Measurements from ENCODE around the gene ST6GAL2. TPM values are rescaled to one million over a fixed set of nuclear protein-coding genes. Genes with fewer than 3 reads are reported as not detected.

The ST6GAL2 gene
- total and polyA plus RNA-seq, 7 donors, result 0.01 to 0.17 (median 0.01) TPM; not detected in 4

DNA sequence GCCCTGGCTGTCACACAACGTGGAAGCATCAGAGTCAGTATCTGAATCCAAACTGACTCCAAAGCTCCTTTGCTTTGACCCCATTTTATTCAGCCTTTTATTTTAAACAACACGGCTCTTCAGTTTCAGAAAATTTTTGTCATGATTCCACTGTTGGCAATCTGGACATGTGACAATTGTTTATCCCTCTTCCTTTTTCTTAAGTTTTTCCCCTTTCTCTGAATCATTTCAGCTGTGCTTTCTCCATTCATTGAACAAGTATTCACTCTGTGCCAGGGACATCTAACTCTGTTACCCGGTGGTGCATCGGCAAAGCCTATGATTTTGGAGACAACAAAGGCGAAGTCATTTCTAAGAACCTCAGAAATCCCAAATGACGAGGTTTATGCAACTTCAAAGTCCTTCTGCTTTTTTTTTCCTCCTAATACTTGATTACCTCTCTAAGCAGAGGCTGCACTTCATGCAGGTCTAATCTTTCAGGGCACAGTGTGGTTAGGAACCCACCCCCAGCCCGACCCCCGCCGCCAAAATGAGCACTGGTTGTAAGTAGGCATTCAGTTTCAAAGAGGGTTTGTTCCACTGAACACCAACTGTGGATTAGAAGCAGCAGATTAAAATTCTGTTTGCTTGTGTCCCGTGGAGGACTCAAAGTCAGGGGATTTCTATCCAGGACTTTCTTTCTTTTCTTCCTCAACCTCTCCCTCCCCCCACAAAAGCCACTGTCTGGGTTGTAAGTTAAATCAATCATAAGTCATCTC, 18.6 kb downstream of the ST6GAL2 start:
- ATAC-seq, result no peak
- 28 to 42% (median 30%) methylated on average over 10 of the region's 10 CpGs for WGBS, 3 donors
- no peaks in the 10 kb centered on the region for H3K9me3 ChIP-seq
- H3K4me3 ChIP-seq, result no peak overlapping the region
- no peak for DNase-seq
- peaks cover 0 to 2% (median 0%) of the 10 kb centered on the region in 3 donors for H3K27me3 ChIP-seq (ENCODE audit: insufficient read depth in 3 of 3, low read length in 2 of 3)
- no peaks in the 10 kb centered on the region for H3K36me3 ChIP-seq (ENCODE audit: insufficient read depth in 1 of 2, low read depth in 1 of 2)
- intact Hi-C loops (cut with DNase I), result no loop called here
- no peak overlapping the region for H3K27ac ChIP-seq
- H3K4me1 ChIP-seq, result no peaks in the 10 kb centered on the region
- TF ChIP-seq CTCF (IDR thresholded peaks at IDR 0.05), result no peak

DNA sequence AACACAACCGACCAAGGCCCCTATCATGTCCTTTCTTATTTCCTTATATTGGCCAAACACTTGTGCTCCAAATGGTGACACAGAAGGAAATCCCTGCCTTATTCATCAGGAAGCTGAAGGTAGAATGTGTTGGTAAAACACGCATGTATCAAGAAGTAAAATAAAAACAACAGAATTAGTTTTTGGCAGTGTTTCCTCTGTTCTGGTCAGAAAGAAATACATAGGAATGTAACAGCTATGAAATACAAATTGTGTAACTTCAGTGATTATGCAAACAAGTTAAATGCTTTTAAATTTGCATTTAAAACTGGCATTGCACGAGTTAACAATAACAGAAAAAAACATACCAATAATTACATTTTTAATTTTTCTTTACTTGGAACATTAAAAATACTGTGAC, 19.3 kb downstream of the ST6GAL2 start:
- Histone ChIP-seq H3K27ac (no peak overlapping the region), H3K36me3 (ENCODE audit: insufficient read depth in 1 of 2, low read depth in 1 of 2) (no peaks in the 10 kb centered on the region), H3K4me3 (no peak overlapping the region), H3K27me3 (ENCODE audit: insufficient read depth in 3 of 3, low read length in 2 of 3) (peaks cover 0 to 2% (median 0%) of the 10 kb centered on the region in 3 donors), H3K4me1 (no peaks in the 10 kb centered on the region), H3K9me3 (no peaks in the 10 kb centered on the region)
- DNase-seq (no peak), ATAC-seq (no peak)
- 63 to 65% (median 64%) methylated on average over 3 of the region's 3 CpGs for WGBS, 3 donors
- intact Hi-C loops (cut with DNase I), result no loop called here
- no peak for TF ChIP-seq CTCF (IDR thresholded peaks at IDR 0.05)

DNA sequence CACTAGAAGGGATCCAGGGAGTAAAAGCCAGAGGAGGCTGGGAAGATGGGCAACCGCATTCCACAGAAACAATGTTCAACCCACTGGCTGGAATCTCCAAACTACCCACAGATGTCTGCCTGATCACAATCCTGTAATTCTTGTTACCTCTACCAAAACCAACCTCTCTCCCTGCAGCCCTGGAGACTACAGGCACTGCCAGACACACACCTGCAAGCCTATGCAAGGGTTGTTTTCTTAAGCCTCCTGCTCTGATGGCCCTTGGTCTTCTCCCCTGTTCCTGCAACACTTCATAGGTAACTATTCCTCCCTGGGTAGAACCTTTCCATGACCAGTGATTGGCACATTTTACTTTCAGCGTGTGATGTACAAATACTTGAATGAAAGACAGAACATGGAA, 21.9 kb downstream of the ST6GAL2 start:
- TF ChIP-seq CTCF (IDR thresholded peaks at IDR 0.05), result no peak
- Histone ChIP-seq H3K9me3 (no peaks in the 10 kb centered on the region), H3K36me3 (ENCODE audit: insufficient read depth in 1 of 2, low read depth in 1 of 2) (no peaks in the 10 kb centered on the region), H3K4me3 (no peak overlapping the region), H3K4me1 (no peaks in the 10 kb centered on the region), H3K27me3 (ENCODE audit: insufficient read depth in 3 of 3, low read length in 2 of 3) (peaks cover 0 to 2% (median 0%) of the 10 kb centered on the region in 3 donors), H3K27ac (no peak overlapping the region)
- ATAC-seq (no peak), DNase-seq (no peak)
- intact Hi-C loops (cut with DNase I), result no loop called here
- WGBS, 3 donors, result 89 to 92% (median 90%) methylated on average over 2 of the region's 2 CpGs

DNA sequence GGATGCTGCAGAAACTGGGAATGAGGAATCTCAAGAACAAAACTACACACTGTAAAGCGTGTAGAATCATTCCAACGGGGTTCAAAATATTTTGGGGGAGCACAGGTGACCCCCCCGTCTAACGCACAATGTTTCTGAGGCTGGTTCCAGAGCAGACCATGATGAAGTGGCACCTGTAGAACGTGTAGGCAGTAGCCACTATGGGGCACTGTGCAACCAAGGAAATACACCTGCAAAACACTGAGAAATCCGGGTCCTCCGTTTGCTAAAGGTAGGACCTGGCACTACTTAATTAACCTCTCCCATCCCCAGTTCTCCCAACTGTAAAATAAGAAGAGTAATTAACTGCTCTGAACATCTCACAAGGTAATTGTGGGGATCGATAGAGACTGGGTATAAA, 22.6 kb downstream of the ST6GAL2 start:
- Histone ChIP-seq H3K27me3 (ENCODE audit: insufficient read depth in 3 of 3, low read length in 2 of 3) (peaks cover 0 to under 1% (median 0%) of the 10 kb centered on the region in 3 donors), H3K4me1 (no peaks in the 10 kb centered on the region), H3K36me3 (ENCODE audit: insufficient read depth in 1 of 2, low read depth in 1 of 2) (no peaks in the 10 kb centered on the region), H3K4me3 (no peak overlapping the region), H3K27ac (no peak overlapping the region), H3K9me3 (no peaks in the 10 kb centered on the region)
- peak; percentile 7 for TF ChIP-seq CTCF (IDR thresholded peaks at IDR 0.05)
- WGBS, 3 donors, result 67 to 74% (median 73%) methylated on average over 8 of the region's 8 CpGs
- ATAC-seq (no peak), DNase-seq (no peak)
- intact Hi-C loops (cut with DNase I), result no loop called here

- no peak overlapping the region for H3K27ac ChIP-seq
- DNase-seq (no peak), ATAC-seq (no peak)
- H3K4me1 ChIP-seq, result no peaks in the 10 kb centered on the region
- intact Hi-C loops (cut with DNase I), result no loop called here
- H3K4me3 ChIP-seq, result no peak overlapping the region
- 92 to 95% (median 93%) methylated on average over 4 of the region's 4 CpGs for WGBS, 3 donors
- no peak for TF ChIP-seq CTCF (IDR thresholded peaks at IDR 0.05)
- no peaks in the 10 kb centered on the region for H3K36me3 ChIP-seq (ENCODE audit: insufficient read depth in 1 of 2, low read depth in 1 of 2)
- no peaks in the 10 kb centered on the region for H3K27me3 ChIP-seq (ENCODE audit: insufficient read depth in 3 of 3, low read length in 2 of 3)
- no peaks in the 10 kb centered on the region for H3K9me3 ChIP-seq
These were observed 26.5 kb downstream of the ST6GAL2 start for GRCh38 chr2:106859498-106859897.

All from psoas muscle (tissue), 8 donors.